HUES64 (cell line): ENCODE data around the gene CMTM6.

ENCODE experiments used
- H3K27ac ChIP-seq: 2 replicates; pipeline ENCODE4 v1.7.0; 2013; ENCODE audit warnings: low read depth, low read length, inconsistent platforms
- H3K27me3 ChIP-seq: 2 replicates; pipeline ENCODE4 v1.6.1; 2013; ENCODE audit warnings: mild to moderate bottlenecking, low read length; ENCODE audit not compliant: insufficient read depth
- H3K36me3 ChIP-seq: 2 replicates; pipeline ENCODE4 v1.6.1; 2013; ENCODE audit warnings: mild to moderate bottlenecking, low read length; ENCODE audit not compliant: insufficient read depth
- H3K4me1 ChIP-seq: 2 replicates; pipeline ENCODE4 v1.6.1; 2013; ENCODE audit warnings: mild to moderate bottlenecking, low read length, moderate library complexity; ENCODE audit not compliant: insufficient read depth
- H3K4me3 ChIP-seq: 2 replicates; pipeline ENCODE4 v1.5.1; 2013; ENCODE audit warnings: mild to moderate bottlenecking, low read length, moderate library complexity
- H3K9ac ChIP-seq: 2 replicates; pipeline ENCODE4 v1.6.1; 2013; ENCODE audit warnings: mild to moderate bottlenecking, low read depth, low read length
- H3K9me3 ChIP-seq: 2 replicates; pipeline ENCODE4 v1.6.1; 2013; ENCODE audit warnings: low read depth, low read length; ENCODE audit not compliant: insufficient read depth
- WGBS: fragments of 150-250, 120-280 bp; methylation state at CpG from one replicate; pipeline ENCODE4 v1.1.7; 2013; ENCODE audit warnings: missing lambda C conversion rate; 5-methylcytosine and 5-hydroxymethylcytosine counted together

The CMTM6 gene

DNA sequence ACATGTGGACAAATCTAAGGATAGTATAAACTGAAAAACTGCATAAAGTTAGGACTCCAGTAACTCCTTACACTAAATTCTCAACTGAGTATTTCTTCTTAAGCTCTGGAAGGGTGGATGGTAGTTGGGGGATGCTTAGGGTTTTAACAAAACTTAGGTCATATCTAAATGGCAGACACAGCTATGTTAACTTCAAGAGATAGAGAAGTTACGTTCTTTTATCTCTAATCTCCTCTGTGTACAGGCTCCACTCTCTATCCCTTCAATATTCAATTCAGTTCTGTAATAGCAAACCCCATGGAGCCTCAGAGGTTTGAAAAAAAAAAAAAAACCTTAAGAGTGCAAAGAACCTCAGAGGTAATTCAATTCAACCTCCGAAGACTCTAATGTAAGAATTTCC is 3.1 kb downstream of the CMTM6 start:
- no peaks in the 10 kb centered on the region for H3K9me3 ChIP-seq
- H3K27ac ChIP-seq, result no peak overlapping the region
- whole genome bisulfite sequencing, result 100% methylated on average over 1 of the region's 2 CpGs
- H3K4me3 ChIP-seq, result no peak overlapping the region
- no peak overlapping the region for H3K9ac ChIP-seq
- H3K36me3 ChIP-seq, result 0 out of 2 replicates have a peak, but pooled peaks cover 4% of the 10 kb centered on the region
- no peaks in the 10 kb centered on the region for H3K27me3 ChIP-seq
- peaks cover 20% of the 10 kb centered on the region for H3K4me1 ChIP-seq

DNA sequence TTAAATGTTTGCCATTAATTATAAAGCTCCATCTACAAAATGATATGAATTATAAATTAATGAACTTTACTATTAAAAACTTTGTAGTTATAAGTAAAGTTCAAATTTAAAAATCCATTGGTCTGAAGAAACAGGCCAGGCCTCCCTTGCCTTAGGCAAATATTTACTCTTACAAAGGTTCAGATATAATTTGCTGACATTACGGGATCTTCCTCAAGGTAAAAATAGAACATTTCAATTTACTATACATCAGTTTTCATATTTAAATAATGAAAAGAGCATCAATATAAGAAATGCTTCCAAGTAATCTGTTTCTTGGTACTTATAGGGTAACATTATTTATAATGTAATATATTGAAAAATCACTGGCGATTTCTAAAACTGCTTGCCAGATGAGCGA is 3.7 kb downstream of the CMTM6 start:
- peaks cover 22% of the 10 kb centered on the region for H3K4me1 ChIP-seq
- no peak overlapping the region for H3K27ac ChIP-seq
- 95% methylated on average over 3 of the region's 3 CpGs for WGBS
- no peak overlapping the region for H3K4me3 ChIP-seq
- H3K9ac ChIP-seq, result no peak overlapping the region
- H3K36me3 ChIP-seq, result 0 out of 2 replicates have a peak, but pooled peaks cover 4% of the 10 kb centered on the region
- H3K9me3 ChIP-seq, result no peaks in the 10 kb centered on the region
- no peaks in the 10 kb centered on the region for H3K27me3 ChIP-seq

DNA sequence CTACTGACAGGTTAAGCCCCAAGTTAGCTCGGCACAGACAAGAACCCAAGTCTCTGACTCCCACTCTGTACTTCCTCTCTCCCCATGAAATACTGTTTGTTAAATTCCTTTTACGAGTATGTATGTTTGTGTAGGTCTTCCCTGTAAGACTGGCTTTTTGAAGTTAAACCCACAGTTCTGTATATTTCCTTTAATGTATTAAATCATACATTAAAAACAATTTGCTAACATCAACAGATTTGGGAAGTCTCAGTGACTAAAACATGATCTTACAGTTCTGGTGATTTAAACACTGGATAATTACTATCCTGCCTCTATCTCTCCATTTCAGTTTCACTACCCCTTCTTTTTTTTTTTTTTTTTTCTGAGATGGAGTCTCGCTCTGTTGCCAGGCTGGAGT is 4.4 kb downstream of the CMTM6 start:
- Histone ChIP-seq H3K27me3 (no peaks in the 10 kb centered on the region), H3K4me1 (peaks cover 21% of the 10 kb centered on the region), H3K4me3 (no peak overlapping the region), H3K9ac (no peak overlapping the region), H3K36me3 (0 out of 2 replicates have a peak, but pooled peaks cover 4% of the 10 kb centered on the region), H3K27ac (no peak overlapping the region), H3K9me3 (no peaks in the 10 kb centered on the region)
- 89% methylated on average over 2 of the region's 3 CpGs for WGBS

DNA sequence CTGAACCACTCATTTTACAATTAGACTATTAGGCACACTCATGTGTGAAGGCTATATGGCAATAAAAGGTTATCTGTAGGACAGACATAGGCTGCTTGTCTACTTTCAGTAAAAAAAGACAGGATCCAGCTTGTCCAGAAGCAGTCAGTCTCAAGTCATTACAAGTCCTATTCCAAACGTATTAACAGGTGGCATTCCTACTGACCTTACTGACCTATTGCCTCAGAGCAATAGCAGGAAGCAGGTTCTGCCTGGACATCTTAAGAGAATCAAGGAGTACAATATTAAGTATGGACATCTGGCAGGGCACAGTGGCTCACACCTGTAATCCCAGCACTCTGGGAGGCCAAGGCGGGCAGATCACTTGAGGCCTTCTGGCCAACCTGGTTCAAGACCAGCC is 7.0 kb downstream of the CMTM6 start:
- H3K36me3 ChIP-seq, result 0 out of 2 replicates have a peak, but pooled peaks cover 8% of the 10 kb centered on the region
- no peak overlapping the region for H3K27ac ChIP-seq
- no peaks in the 10 kb centered on the region for H3K9me3 ChIP-seq
- 93% methylated on average over 2 of the region's 2 CpGs for WGBS
- 0 out of 2 replicates have a peak, but pooled peaks cover 9% of the 10 kb centered on the region for H3K4me1 ChIP-seq
- H3K4me3 ChIP-seq, result no peak overlapping the region
- H3K27me3 ChIP-seq, result no peaks in the 10 kb centered on the region
- H3K9ac ChIP-seq, result no peak overlapping the region

DNA sequence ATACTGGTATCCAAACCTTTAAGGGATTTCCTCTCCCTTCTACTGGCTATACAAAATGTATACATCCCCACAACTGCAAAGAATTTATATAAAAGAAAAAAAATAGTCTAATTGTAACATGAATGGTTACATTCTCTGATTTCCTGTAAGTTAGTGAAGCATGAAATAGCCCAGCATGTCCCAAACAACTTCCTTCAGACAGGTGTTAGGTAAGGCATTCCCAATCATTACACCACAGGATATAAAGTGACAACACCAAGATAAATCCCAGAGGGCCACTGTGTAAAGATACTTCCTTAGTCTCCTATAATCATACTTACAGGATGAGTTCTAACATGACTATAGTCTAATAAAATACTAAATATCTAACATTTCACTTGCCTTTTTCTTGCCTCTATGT is 7.6 kb downstream of the CMTM6 start:
- Histone ChIP-seq H3K27ac (no peak overlapping the region), H3K9ac (no peak overlapping the region), H3K36me3 (0 out of 2 replicates have a peak, but pooled peaks cover 8% of the 10 kb centered on the region), H3K4me3 (no peak overlapping the region), H3K27me3 (no peaks in the 10 kb centered on the region), H3K4me1 (0 out of 2 replicates have a peak, but pooled peaks cover 9% of the 10 kb centered on the region), H3K9me3 (no peaks in the 10 kb centered on the region)

DNA sequence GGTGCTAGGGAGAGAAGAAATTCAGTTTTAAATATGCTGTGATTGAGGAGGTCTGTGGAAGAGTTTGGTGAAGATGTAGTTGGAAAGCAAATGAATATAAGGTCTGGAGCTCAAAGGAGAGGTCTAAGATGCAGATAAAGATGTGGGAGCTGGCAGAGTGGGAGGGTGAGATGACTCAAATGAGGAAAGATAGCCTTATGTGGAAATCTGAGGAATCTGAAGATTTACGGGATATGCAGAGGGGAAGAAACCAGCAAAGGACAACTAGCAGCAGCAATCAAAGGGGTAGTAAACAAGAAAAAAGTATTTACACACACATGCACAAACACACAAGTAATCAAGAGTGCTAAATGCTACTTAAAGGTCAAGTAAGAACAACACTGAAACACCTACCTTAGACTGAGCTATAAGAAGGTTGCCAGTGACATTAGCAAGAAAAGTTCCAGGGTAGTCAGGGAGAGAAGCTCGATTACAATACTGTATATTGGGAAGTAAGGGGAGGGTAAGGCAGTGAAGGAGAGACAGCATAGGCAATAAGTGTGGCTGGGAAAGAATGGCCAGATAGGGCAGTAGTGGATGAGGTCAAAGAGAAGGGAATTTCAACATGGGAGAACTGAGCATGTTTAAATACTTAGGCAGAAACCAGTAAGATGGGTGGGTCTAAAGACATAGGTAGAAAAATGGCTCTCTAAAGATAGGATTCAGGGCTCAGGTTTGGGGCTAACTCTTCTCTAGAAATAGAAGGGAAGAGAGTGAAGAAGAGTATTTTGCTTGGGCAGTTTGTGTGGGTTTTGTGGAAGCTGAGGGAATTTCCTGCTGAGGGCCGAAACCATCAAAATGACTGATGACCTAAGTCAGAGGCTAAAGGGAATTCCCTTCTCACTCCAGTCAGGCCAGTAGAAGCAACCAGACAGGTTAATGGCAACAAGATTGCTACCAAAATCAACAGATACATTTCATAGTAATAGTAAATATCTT is 8.9 kb downstream of the CMTM6 start:
- 0 out of 2 replicates have a peak, but pooled peaks cover 9% of the 10 kb centered on the region for H3K4me1 ChIP-seq
- 86% methylated on average over 3 of the region's 3 CpGs for WGBS
- H3K36me3 ChIP-seq, result 0 out of 2 replicates have a peak, but pooled peaks cover 4% of the 10 kb centered on the region
- H3K27ac ChIP-seq, result no peak overlapping the region
- H3K9me3 ChIP-seq, result no peaks in the 10 kb centered on the region
- no peaks in the 10 kb centered on the region for H3K27me3 ChIP-seq
- no peak overlapping the region for H3K9ac ChIP-seq
- H3K4me3 ChIP-seq, result no peak overlapping the region

DNA sequence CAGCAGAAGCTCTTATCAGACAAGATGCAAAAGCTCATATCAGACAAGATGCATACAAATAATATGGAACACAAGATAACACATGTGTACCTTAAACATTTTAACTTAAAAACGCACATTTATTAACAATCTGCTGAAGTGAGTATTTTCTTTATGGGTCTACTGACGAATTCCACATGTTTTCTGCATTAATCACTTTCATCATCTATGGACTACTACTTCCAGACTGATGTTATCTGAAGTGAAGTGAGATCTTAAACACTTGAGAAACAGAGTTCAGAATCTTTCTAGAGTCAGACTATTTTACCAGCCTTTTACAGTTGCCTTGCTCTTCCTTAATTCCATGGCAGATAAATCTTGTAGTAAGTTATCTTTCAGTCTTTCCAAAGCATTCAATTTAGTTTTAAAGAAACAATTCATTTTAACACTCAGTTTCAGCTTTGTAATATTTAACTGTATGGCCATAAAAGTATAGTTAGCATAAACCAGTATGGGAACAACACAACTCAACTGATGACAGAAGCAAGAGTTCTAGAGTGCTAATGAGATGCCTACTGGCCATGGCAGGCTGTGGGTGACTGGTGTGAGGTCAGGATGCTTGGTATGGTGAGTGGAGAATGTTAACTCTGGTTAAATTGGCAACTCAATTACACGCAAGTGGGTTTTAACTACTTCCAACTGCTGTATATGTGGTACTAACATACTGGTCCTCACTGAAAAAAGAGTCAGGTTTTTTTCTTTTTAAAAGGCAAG is 9.8 kb downstream of the CMTM6 start:
- Histone ChIP-seq H3K27ac (no peak overlapping the region), H3K4me1 (0 out of 2 replicates have a peak, but pooled peaks cover 9% of the 10 kb centered on the region), H3K9me3 (no peaks in the 10 kb centered on the region), H3K36me3 (0 out of 2 replicates have a peak, but pooled peaks cover 4% of the 10 kb centered on the region), H3K9ac (no peak overlapping the region), H3K4me3 (no peak overlapping the region), H3K27me3 (no peaks in the 10 kb centered on the region)
- WGBS, result 94% methylated on average over 3 of the region's 3 CpGs

DNA sequence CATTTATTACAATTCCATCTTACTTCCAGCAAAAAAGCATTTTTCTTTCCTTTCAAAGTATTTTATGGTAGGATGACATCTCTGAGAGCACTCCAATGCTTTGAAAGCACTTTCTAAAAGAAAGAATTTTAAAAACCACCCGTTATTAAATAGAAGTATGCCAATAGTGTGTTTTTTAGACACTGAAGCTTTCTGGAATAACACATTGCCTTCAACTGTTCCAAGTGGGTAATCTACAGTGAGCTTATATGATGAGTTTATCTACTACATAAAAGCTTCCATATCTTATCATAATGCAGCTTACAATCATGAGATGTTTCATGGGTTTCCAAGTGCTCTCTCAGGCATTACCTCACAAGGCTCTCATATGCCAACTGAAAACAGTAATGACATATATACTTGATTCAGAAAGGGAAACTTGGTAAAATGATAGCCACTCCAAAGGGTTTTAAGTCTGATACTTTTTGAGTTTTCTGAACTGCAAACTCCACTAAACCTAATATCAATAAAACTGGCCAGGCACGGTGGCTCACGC is 14.1 kb downstream of the CMTM6 start:
- Histone ChIP-seq H3K9ac (no peak overlapping the region), H3K4me3 (no peak overlapping the region), H3K36me3 (peaks cover 27% of the 10 kb centered on the region), H3K27me3 (no peaks in the 10 kb centered on the region), H3K9me3 (no peaks in the 10 kb centered on the region), H3K27ac (no peak overlapping the region), H3K4me1 (0 out of 2 replicates have a peak, but pooled peaks cover 1% of the 10 kb centered on the region)
- 99% methylated on average over 3 of the region's 3 CpGs for whole genome bisulfite sequencing

DNA sequence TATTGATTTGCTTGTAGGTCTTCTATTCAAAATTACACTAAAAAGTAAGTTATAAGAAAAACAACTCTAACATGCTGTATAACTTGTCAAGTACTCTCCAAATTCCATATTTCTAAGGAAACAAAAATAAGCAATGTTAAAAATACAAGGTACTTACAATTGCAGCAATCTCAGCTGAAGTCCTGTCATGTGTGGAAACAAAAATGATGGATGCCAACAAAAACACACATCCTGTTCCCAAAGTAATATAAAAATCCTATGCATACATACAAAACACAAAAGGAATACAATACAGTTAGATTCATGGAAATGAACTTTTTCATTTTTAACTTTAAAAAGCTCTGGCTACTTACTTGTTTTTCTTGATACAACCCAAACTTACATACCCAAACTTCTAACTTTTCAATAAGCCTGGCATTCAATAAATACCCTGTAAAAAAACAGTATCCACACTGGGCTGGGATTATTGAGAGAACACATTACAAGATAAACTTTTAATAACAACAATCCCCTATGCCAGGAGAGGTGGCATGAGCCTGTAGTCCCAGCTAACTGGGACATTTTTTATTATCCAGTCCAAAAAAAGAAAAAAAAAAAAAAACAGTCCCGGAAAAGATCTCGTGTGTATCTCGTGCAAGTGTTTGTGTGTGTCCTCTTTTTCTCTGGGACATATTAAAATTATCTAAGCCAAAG is 14.7 kb downstream of the CMTM6 start:
- H3K9ac ChIP-seq, result no peak overlapping the region
- H3K4me3 ChIP-seq, result no peak overlapping the region
- H3K9me3 ChIP-seq, result no peaks in the 10 kb centered on the region
- H3K27ac ChIP-seq, result no peak overlapping the region
- WGBS, result 100% methylated on average over 1 of the region's 3 CpGs
- H3K27me3 ChIP-seq, result no peaks in the 10 kb centered on the region
- H3K4me1 ChIP-seq, result no peaks in the 10 kb centered on the region
- peaks cover 33% of the 10 kb centered on the region for H3K36me3 ChIP-seq

DNA sequence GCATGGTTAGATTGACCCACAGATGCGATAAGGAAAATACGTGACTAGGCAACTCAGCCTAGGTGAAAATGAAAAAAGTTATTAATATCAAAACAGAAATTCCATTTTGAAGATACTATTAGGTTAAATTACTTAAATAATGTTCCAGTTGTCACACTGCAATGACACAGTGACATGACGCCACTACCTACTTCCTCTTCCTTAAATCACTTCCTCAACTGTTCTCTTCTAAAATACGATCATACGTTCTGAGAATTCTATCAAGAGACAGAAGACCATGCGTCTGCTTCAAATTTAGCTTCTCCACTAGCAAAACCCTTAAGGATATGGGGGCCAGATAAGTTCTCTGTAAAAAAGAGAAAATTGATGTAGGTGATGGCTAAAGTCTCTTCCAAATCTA is 18.2 kb downstream of the CMTM6 start:
- H3K9me3 ChIP-seq, result no peaks in the 10 kb centered on the region
- H3K4me3 ChIP-seq, result no peak overlapping the region
- H3K36me3 ChIP-seq, result peaks cover 41% of the 10 kb centered on the region
- 90% methylated on average over 5 of the region's 6 CpGs for WGBS
- no peaks in the 10 kb centered on the region for H3K4me1 ChIP-seq
- H3K27ac ChIP-seq, result no peak overlapping the region
- H3K27me3 ChIP-seq, result no peaks in the 10 kb centered on the region
- no peak overlapping the region for H3K9ac ChIP-seq
